ENCODE data around the gene WDR70.
"Not testable (repeated sequence)": the region's sequence is repeated elsewhere in the genome, so short reads cannot be mapped to it uniquely, and the experiment has no call there.

Gene WDR70

GRCh38 chr5:37575541-37576489 lies 196.7 kb downstream of the WDR70 start:
- ATAC-seq = no peak

GRCh38 chr5:37576552-37576951 lies 197.4 kb downstream of the WDR70 start:
- ATAC-seq = no peak

GRCh38 chr5:37578176-37578575 lies 199.1 kb downstream of the WDR70 start:
- no peak for ATAC-seq

- ATAC-seq = no peak
These were observed 201.0 kb downstream of the WDR70 start for GRCh38 chr5:37580106-37580505.

GRCh38 chr5:37582202-37582601 lies 203.1 kb downstream of the WDR70 start:
- no peak for ATAC-seq

- ATAC-seq = not testable (repeated sequence)
These were observed 214.2 kb downstream of the WDR70 start for GRCh38 chr5:37593292-37593691.

GRCh38 chr5:37594864-37595263 lies 215.7 kb downstream of the WDR70 start:
- ATAC-seq = not testable (repeated sequence)

GRCh38 chr5:37598733-37599132 lies 219.6 kb downstream of the WDR70 start:
- ATAC-seq = no peak

GRCh38 chr5:37601163-37601562 lies 222.0 kb downstream of the WDR70 start:
- no peak for ATAC-seq

GRCh38 chr5:37603072-37603471 lies 224.0 kb downstream of the WDR70 start:
- no peak for ATAC-seq

- no peak for ATAC-seq
These were observed 225.2 kb downstream of the WDR70 start for GRCh38 chr5:37604290-37604689.

- no peak for ATAC-seq
These were observed 227.0 kb downstream of the WDR70 start for GRCh38 chr5:37606148-37606547.

- ATAC-seq = no peak
These were observed 227.6 kb downstream of the WDR70 start for GRCh38 chr5:37606632-37607248.

GRCh38 chr5:37615184-37615583 lies 236.1 kb downstream of the WDR70 start:
- ATAC-seq = no peak

GRCh38 chr5:37619353-37619752 lies 240.2 kb downstream of the WDR70 start:
- no peak for ATAC-seq

GRCh38 chr5:37622354-37622753 lies 243.2 kb downstream of the WDR70 start:
- ATAC-seq = not testable (repeated sequence)

GRCh38 chr5:37626266-37626665 lies 247.1 kb downstream of the WDR70 start:
- no peak for ATAC-seq

GRCh38 chr5:37628876-37629275 lies 249.8 kb downstream of the WDR70 start:
- ATAC-seq = no peak

GRCh38 chr5:37631939-37632338 lies 252.8 kb downstream of the WDR70 start:
- no peak for ATAC-seq

GRCh38 chr5:37637165-37637845 lies 258.2 kb downstream of the WDR70 start:
- ATAC-seq = no peak

GRCh38 chr5:37638897-37639296 lies 259.8 kb downstream of the WDR70 start:
- ATAC-seq = no peak

GRCh38 chr5:37640088-37640487 lies 261.0 kb downstream of the WDR70 start:
- ATAC-seq = no peak

GRCh38 chr5:37641933-37642332 lies 262.8 kb downstream of the WDR70 start:
- no peak for ATAC-seq

- ATAC-seq = no peak
These were observed 266.6 kb downstream of the WDR70 start for GRCh38 chr5:37645707-37646106.
